Body of pancreas (tissue), 4 donors: ENCODE measurements around the gene ACP3.

Experiments
- CTCF ChIP-seq, 7 experiments: fragments of 450-650 bp in 4 of 7; fragments of 200-600 bp in 3 of 7; sonication (generic) in 3 of 7; IDR thresholded peaks; one replicate each; pipeline ENCODE4 v1.5.1; 2016 to 2019; ENCODE audit warnings: antibody characterized with exemption in 7 of 7
- POLR2A ChIP-seq, 3 donors: fragments of 450-650 bp; IDR thresholded peaks; one replicate each; pipeline ENCODE4 v1.6.1; 2016; ENCODE audit warnings: antibody characterized with exemption in 3 of 3, mild to moderate bottlenecking in 2 of 3

GRCh38 chr3:132283916-132284405, 33.2 kb upstream of the ACP3 start:
- TF ChIP-seq POLR2A (IDR thresholded peaks at IDR 0.05) (no peak), CTCF (IDR thresholded peaks at IDR 0.05) (no peak)
